Skeletal muscle tissue (tissue), 4 donors: ENCODE data around the gene CHMP1B. TPM values are rescaled to one million over a fixed set of nuclear protein-coding genes. Genes with fewer than 3 reads are reported as not detected.
"Not testable (repeated sequence)": the region's sequence is repeated elsewhere in the genome, so short reads cannot be mapped to it uniquely, and the experiment has no call there.

Source experiments
- H3K27ac ChIP-seq: one replicate; pipeline ENCODE4 v1.7.0; 2013; ENCODE audit warnings: mild to moderate bottlenecking, low read depth, low read length, inconsistent platforms
- H3K27me3 ChIP-seq, 3 donors: one replicate each; pipeline ENCODE4 v1.7.0; 2013; ENCODE audit warnings: low read length in 3 of 3; ENCODE audit not compliant: control insufficient read depth in 3 of 3, insufficient read depth in 3 of 3
- H3K36me3 ChIP-seq, 3 donors: one replicate each; pipeline ENCODE4 v1.7.0; 2013; ENCODE audit warnings: low read length in 3 of 3; ENCODE audit not compliant: control insufficient read depth in 3 of 3, insufficient read depth in 3 of 3
- H3K4me1 ChIP-seq, 3 donors: one replicate each; pipeline ENCODE4 v1.7.0; 2013; ENCODE audit warnings: low read length in 3 of 3, mild to moderate bottlenecking in 3 of 3; ENCODE audit not compliant: control insufficient read depth in 3 of 3, insufficient read depth in 3 of 3
- H3K4me3 ChIP-seq, 3 donors: one replicate each; pipeline ENCODE4 v1.7.0; 2013; ENCODE audit warnings: low read length in 3 of 3
- H3K9ac ChIP-seq, 3 donors: one replicate each; pipeline ENCODE4 v1.7.0; 2013; ENCODE audit warnings: low read length in 3 of 3, mild to moderate bottlenecking in 3 of 3, moderate library complexity in 2 of 3, low read depth in 1 of 3
- H3K9me3 ChIP-seq, 3 donors: one replicate each; pipeline ENCODE4 v1.7.0; 2013; ENCODE audit warnings: low read length in 3 of 3; ENCODE audit not compliant: control insufficient read depth in 3 of 3
- total RNA-seq: library from RNA; depleted of rRNA; stranded (reverse); fragments of >200 nt; gene quantifications from one replicate; pipeline ENCODE4 v1.2.3, GENCODE V29; 2014
- donor health status: Osteomylitis.

CHMP1B gene
- total RNA-seq, 1 donor from 2014 or later, result 29.2 TPM

GRCh38 chr18:11891737-11892136, 40.5 kb downstream of the CHMP1B start:
- no peak overlapping the region for H3K4me3 ChIP-seq
- H3K9me3 ChIP-seq, result no peaks in the 10 kb centered on the region
- H3K9ac ChIP-seq, result no peak overlapping the region
- H3K4me1 ChIP-seq, result no peaks in the 10 kb centered on the region
- no peaks in the 10 kb centered on the region for H3K27me3 ChIP-seq
- H3K27ac ChIP-seq, result no peak overlapping the region
- H3K36me3 ChIP-seq, result peaks cover 31 to 52% (median 49%) of the 10 kb centered on the region in 3 donors

GRCh38 chr18:11892438-11892837, 41.2 kb downstream of the CHMP1B start:
- peaks cover 26 to 45% (median 44%) of the 10 kb centered on the region in 3 donors for H3K36me3 ChIP-seq
- H3K27me3 ChIP-seq, H3K27ac ChIP-seq, H3K4me1 ChIP-seq, H3K4me3 ChIP-seq, H3K9ac ChIP-seq, H3K9me3 ChIP-seq: not testable (repeated sequence)

- no peaks in the 10 kb centered on the region for H3K4me1 ChIP-seq
- no peak overlapping the region for H3K27ac ChIP-seq
- H3K4me3 ChIP-seq, result no peak overlapping the region
- H3K9ac ChIP-seq, result no peak overlapping the region
- H3K27me3 ChIP-seq, result no peaks in the 10 kb centered on the region
- H3K9me3 ChIP-seq, result no peaks in the 10 kb centered on the region
- peaks cover 20 to 26% (median 25%) of the 10 kb centered on the region in 3 donors for H3K36me3 ChIP-seq
These were observed 46.6 kb downstream of the CHMP1B start for GRCh38 chr18:11897781-11898180.

- no peak overlapping the region for H3K27ac ChIP-seq
- H3K27me3 ChIP-seq, result no peaks in the 10 kb centered on the region
- H3K9me3 ChIP-seq, result no peaks in the 10 kb centered on the region
- no peak overlapping the region for H3K4me3 ChIP-seq
- no peak overlapping the region for H3K9ac ChIP-seq
- H3K4me1 ChIP-seq, result no peaks in the 10 kb centered on the region
- peaks cover 20 to 22% (median 22%) of the 10 kb centered on the region in 3 donors for H3K36me3 ChIP-seq
These were observed 47.9 kb downstream of the CHMP1B start for GRCh38 chr18:11899063-11899462.

DNA sequence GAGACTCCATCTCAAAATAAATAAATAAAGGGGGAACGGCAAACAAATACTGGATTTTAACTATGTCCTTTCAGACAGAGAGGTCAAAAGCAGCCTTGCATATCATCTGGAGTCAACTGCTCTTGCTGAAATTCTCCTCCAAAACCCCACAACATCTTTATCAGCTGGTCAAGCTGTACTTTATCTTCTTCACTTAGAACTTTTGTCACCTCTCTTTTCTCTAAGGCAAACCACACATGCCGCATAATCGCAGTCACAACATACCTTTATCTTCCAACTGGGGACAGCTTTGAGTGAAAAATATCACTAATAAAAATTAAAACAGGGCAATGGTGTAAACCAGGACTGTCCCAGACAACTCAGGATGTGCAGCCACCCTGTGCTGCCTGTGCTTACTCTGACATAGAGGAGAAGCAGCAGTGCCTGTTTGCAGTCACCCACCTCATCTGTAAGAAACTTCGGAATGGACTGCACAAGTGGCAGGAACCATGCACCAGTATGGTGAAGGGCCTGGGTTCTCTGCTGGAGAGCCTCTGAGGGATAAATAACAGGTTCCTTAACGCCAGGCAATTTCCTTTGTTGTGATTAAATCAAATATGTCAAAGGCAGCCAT, 50.7 kb downstream of the CHMP1B start:
- H3K27ac ChIP-seq, result no peak overlapping the region
- no peak overlapping the region for H3K9ac ChIP-seq
- no peak overlapping the region for H3K4me3 ChIP-seq
- H3K9me3 ChIP-seq, result no peaks in the 10 kb centered on the region
- no peaks in the 10 kb centered on the region for H3K27me3 ChIP-seq
- peaks cover 12 to 20% (median 15%) of the 10 kb centered on the region in 3 donors for H3K36me3 ChIP-seq
- peaks cover 0 to 2% (median 1%) of the 10 kb centered on the region in 3 donors for H3K4me1 ChIP-seq

DNA sequence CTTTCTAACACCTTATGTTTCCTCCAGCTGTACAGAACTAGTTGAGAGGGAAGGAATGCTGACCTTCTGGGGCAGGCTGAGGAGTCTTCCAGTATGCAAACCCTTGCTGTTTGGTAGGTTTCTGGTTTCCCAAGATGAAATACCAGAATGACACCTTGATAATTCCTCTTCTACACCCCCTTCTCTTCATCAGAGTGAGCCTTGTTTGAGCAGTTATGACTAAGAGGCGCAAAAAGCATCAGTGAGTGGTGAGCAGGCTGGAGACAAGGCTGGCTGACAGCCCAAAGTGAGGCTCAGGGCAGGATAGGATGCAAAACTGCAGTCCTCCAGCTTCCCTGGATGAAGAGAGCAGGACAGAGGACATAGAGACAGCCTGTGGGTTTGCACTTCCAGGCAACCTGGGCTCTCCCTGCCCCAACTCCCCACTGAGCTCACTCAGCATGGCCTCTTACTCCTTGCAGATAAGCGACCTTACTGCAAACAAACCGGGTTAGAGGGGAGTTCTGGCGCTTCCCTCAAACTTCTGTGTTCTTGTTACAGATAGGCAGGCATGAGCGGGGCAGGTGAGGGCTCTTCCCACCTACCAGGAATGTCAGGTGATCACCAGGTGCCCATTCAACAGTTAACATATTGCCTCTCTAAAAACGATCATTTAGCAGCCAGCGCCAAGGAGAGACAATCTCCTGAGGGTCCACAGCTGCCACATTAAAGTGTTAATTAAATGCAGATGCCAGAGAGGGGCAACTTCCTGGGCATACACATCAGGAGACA, 51.5 kb downstream of the CHMP1B start:
- peaks cover 12 to 20% (median 15%) of the 10 kb centered on the region in 3 donors for H3K36me3 ChIP-seq
- H3K27me3 ChIP-seq, result no peaks in the 10 kb centered on the region
- no peak overlapping the region for H3K27ac ChIP-seq
- no peak overlapping the region for H3K4me3 ChIP-seq
- H3K4me1 ChIP-seq, result peaks cover 7 to 9% (median 7%) of the 10 kb centered on the region in 3 donors
- H3K9me3 ChIP-seq, result no peaks in the 10 kb centered on the region
- H3K9ac ChIP-seq, result no peak overlapping the region

Other genes starting within 250 kb of the CHMP1B start
- not detected for gene SLC35G4, start 241.8 kb upstream of the CHMP1B start, total RNA-seq
- 2.6 TPM for gene GNAL, start 162.1 kb upstream of the CHMP1B start, total RNA-seq
- 20.9 TPM for gene MPPE1, start 56.9 kb downstream of the CHMP1B start, total RNA-seq
- gene IMPA2, start 130.1 kb downstream of the CHMP1B start, total RNA-seq, result 33.9 TPM
- gene ANKRD62, start 242.4 kb downstream of the CHMP1B start, total RNA-seq, result not detected